PFSK-1 (cell line): Measurements from ENCODE around the gene ALB.

Experiments used
- FOXP2 ChIP-seq: optimal IDR thresholded peaks from 2 replicates; pipeline ENCODE3; 2011; ENCODE audit warnings: borderline replicate concordance, control low read depth, inconsistent platforms; ENCODE audit not compliant: insufficient read depth; ENCODE audit errors: extremely low read length, extremely low read depth
- POLR2AphosphoS5 ChIP-seq: IDR thresholded peaks from 2 replicates; pipeline ENCODE4 v1.6.1; 2012; ENCODE audit warnings: low read depth, mild to moderate bottlenecking, control low read depth, low read length, moderate library complexity
- SIN3A ChIP-seq: IDR thresholded peaks from 2 replicates; pipeline ENCODE4 v1.6.1; 2012; ENCODE audit warnings: mild to moderate bottlenecking, low read length, moderate library complexity, borderline replicate concordance; ENCODE audit not compliant: insufficient read depth
- TAF1 ChIP-seq: IDR thresholded peaks from 2 replicates; pipeline ENCODE4 v1.6.1; 2012; ENCODE audit warnings: low read length, control low read depth, borderline replicate concordance; ENCODE audit not compliant: insufficient read depth
- TF ChIP-seq, protein P1 (sequence below), 2 experiments: IDR thresholded peaks; 2 replicates each; pipeline versions ENCODE4 v1.6.1 to v1.8.0; 2011 to 2012; ENCODE audit warnings: low read depth in 2 of 2, low read length in 2 of 2, control low read depth in 1 of 2, inconsistent platforms in 1 of 2, mild to moderate bottlenecking in 1 of 2, moderate library complexity in 1 of 2; ENCODE audit not compliant: insufficient read depth in 1 of 2

The ALB gene

DNA sequence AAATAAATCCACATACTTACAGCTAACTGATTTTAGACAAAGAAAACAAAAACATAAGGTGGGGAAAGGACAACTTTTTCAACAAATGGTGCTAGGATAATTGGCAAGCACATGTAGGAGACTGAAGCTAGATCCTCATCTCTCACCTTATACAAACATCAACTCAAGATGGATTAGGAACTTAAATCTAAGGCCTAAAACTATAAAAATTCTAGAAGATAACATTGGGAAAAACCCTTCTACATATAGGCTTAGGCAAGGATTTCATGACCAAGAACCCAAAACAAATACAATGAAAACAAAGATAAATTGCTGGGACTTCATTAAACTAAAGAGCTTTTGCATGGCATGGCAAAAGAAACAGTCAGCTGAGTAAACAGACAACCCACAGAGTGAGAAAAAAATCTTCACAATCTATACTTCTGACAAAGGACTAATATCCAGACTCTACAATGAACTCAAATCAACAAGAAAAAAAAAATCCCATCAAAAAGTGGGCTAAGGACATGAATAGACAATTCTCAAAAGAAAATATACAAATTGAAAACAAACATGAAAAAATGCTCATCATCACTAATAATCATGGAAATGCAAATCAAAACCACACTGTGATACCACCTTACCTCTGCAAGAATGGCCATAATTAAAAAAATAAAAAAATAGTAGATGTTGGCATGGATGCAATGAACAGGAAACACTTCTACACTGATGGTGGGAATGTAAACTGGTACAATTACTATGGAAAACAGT lies 17.8 kb downstream of the ALB start:
- TF ChIP-seq TAF1: no peak
- TF ChIP-seq FOXP2: no peak
- TF ChIP-seq, protein P1, sequence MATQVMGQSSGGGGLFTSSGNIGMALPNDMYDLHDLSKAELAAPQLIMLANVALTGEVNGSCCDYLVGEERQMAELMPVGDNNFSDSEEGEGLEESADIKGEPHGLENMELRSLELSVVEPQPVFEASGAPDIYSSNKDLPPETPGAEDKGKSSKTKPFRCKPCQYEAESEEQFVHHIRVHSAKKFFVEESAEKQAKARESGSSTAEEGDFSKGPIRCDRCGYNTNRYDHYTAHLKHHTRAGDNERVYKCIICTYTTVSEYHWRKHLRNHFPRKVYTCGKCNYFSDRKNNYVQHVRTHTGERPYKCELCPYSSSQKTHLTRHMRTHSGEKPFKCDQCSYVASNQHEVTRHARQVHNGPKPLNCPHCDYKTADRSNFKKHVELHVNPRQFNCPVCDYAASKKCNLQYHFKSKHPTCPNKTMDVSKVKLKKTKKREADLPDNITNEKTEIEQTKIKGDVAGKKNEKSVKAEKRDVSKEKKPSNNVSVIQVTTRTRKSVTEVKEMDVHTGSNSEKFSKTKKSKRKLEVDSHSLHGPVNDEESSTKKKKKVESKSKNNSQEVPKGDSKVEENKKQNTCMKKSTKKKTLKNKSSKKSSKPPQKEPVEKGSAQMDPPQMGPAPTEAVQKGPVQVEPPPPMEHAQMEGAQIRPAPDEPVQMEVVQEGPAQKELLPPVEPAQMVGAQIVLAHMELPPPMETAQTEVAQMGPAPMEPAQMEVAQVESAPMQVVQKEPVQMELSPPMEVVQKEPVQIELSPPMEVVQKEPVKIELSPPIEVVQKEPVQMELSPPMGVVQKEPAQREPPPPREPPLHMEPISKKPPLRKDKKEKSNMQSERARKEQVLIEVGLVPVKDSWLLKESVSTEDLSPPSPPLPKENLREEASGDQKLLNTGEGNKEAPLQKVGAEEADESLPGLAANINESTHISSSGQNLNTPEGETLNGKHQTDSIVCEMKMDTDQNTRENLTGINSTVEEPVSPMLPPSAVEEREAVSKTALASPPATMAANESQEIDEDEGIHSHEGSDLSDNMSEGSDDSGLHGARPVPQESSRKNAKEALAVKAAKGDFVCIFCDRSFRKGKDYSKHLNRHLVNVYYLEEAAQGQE (IDR thresholded peaks at IDR 0.05; ENCODE audit: insufficient read depth in 1 of 2, low read depth in 2 of 2, low read length in 2 of 2): no peak
- TF ChIP-seq POLR2AphosphoS5: no peak
- no peak for TF ChIP-seq SIN3A

DNA sequence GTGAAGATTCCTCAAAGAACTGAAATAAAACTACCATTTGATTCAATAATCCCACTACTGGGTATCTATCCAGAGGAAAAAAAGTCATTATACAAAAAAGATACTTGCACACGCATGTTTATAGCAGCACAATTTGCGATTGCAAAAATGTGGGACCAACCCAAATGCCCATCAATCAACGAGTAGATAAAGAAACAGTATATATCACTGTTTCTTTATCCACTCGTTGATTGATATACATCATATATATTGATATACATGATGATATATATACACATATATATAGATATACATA lies 18.3 kb downstream of the ALB start:
- TF ChIP-seq, protein P1 (IDR thresholded peaks at IDR 0.05; ENCODE audit: insufficient read depth in 1 of 2, low read depth in 2 of 2, low read length in 2 of 2): no peak
- TF ChIP-seq POLR2AphosphoS5 (no peak), FOXP2 (no peak), SIN3A (no peak), TAF1 (no peak)

DNA sequence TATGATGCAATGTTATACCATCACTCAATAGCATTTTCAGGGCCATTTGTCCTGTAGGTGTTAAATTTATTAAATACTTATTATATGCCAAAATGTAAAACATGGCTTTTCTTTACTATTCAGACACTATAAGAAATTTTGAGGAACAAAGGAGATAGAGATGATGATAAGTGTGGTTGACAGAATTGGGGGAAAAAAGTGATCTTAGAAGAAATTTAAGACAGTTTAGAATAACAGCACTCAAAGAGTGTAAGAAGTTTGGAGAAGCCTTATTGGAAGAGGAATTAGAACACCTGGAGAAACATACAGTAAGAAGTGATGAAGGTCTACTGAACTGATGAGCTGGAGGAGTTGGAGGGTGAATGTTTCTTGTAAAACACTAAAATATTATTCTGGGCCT lies 19.1 kb downstream of the ALB start:
- no peak for TF ChIP-seq POLR2AphosphoS5
- no peak for TF ChIP-seq TAF1
- TF ChIP-seq SIN3A: no peak
- TF ChIP-seq, protein P1 (IDR thresholded peaks at IDR 0.05; ENCODE audit: insufficient read depth in 1 of 2, low read depth in 2 of 2, low read length in 2 of 2): no peak
- no peak for TF ChIP-seq FOXP2

DNA sequence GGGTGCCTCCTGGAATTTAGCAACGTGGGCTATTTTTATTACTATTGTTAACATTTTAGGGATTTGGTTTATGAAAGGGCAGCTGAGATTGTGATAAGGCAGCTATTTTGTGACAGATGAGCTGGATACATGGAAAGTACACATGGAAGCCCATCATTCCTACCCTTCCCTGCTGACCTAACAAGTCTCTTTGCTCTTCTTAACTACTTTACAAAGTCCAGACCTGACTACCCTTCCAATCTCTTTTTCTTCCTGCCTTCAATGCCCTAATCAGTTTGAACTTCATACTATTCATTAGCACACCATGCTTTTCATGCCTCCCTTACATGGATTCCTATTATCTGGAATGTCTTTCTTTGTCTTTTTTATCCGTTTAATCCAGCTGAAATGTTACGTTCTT lies 22.6 kb downstream of the ALB start:
- TF ChIP-seq FOXP2 (no peak), POLR2AphosphoS5 (no peak), TAF1 (no peak), SIN3A (no peak)
- TF ChIP-seq, protein P1 (IDR thresholded peaks at IDR 0.05; ENCODE audit: insufficient read depth in 1 of 2, low read depth in 2 of 2, low read length in 2 of 2): no peak

DNA sequence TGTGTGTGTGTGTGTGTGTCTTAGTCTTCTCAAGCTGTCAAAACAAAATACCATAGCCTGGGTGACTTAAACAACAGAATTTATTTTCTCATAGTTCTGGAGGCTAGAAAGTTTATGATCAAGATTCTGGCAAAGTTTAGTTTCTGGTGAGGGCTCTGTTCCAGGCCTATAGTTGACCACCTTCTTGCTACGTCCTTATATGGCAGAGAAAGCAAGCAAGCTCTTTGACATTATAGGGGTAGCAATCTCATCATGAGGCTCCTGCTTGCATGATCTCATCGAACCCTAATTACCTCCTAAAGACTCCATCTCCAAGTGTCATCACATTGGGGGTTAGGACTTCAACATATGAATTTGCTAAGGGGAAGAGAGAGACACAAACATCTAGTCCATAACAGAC lies 25.0 kb downstream of the ALB start:
- TF ChIP-seq FOXP2 (no peak), TAF1 (no peak), SIN3A (no peak), POLR2AphosphoS5 (no peak)
- TF ChIP-seq, protein P1 (IDR thresholded peaks at IDR 0.05; ENCODE audit: insufficient read depth in 1 of 2, low read depth in 2 of 2, low read length in 2 of 2): no peak
